Measurements from ENCODE around the gene TIGD2.

Gene TIGD2

DNA sequence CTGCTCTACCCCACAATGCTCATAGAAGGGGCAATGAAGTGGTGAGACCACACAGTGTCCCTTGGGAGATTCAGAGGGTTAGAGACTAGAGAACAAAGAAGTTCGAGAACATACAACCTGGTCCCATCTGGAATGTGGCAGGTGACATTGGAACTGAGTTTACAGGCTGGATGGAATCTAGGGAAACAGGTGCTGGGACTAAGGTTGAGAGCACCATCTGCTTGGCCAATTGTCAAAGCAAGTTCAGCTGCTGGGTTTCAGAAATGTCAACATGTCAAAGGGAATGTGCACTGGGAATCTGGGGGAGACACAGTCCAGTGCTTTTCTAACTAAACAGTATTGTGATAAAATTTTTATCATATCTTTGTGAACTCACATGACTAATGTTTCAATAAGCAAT, 38.4 kb upstream of the TIGD2 start:
- TF ChIP-seq, protein P1, sequence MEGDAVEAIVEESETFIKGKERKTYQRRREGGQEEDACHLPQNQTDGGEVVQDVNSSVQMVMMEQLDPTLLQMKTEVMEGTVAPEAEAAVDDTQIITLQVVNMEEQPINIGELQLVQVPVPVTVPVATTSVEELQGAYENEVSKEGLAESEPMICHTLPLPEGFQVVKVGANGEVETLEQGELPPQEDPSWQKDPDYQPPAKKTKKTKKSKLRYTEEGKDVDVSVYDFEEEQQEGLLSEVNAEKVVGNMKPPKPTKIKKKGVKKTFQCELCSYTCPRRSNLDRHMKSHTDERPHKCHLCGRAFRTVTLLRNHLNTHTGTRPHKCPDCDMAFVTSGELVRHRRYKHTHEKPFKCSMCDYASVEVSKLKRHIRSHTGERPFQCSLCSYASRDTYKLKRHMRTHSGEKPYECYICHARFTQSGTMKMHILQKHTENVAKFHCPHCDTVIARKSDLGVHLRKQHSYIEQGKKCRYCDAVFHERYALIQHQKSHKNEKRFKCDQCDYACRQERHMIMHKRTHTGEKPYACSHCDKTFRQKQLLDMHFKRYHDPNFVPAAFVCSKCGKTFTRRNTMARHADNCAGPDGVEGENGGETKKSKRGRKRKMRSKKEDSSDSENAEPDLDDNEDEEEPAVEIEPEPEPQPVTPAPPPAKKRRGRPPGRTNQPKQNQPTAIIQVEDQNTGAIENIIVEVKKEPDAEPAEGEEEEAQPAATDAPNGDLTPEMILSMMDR (IDR thresholded peaks at IDR 0.05; ENCODE audit: extremely low read depth, insufficient read depth, missing control alignments): no peak
- in situ Hi-C loops (cut with MboI; ENCODE audit: low pct_unique_long_range_greater_than_20kb, low sequenced_read_pairs, unreplicated experiment): no loop called here

DNA sequence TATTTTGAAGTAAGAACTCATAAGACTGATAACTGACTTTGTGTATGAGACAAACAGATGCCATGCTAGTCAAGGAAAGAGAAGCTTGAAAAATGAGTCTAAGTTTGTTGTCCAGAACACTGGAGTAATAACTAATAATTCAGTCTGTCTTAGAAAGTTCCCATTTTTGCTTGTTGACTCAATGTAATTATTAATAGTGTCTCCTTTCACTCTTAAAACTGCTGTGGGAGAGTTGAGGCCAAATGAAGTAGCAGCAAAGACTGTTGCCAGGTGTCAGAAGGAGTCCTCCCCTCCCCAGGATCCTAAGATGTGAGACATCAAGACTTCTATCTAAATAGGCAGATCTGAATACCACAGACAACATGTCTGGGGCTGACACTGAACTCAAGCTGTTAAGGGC, 33.6 kb upstream of the TIGD2 start:
- no peak for DNase-seq (ENCODE audit: low spot score)
- in situ Hi-C loops (cut with MboI; ENCODE audit: low pct_unique_long_range_greater_than_20kb, low sequenced_read_pairs, unreplicated experiment): no loop called here
- TF ChIP-seq, protein P1 (IDR thresholded peaks at IDR 0.05; ENCODE audit: extremely low read depth, insufficient read depth, missing control alignments): no peak

More for the DNA sequence above, 38.4 kb upstream of the TIGD2 start:
- DNase-seq (ENCODE audit: low spot score): no peak

DNA sequence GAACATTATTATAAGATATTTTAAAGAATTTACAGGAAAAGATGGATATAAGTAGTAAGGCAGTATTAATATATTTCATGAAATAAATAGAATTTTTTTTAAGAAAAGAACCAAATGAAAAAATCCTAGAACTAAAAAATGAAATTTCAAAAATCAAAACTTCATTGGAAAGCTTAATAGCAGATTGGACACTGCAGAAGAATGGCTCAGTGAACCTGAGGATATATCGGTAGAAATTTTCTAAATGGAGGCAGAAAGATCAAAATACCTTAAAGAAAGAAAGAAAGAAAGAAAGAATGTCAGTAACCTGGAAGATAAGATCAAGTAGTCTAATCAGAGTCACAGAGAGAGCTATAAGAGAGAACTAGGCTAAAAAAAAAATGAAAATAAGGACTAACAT, 33.0 kb upstream of the TIGD2 start:
- in situ Hi-C loops (cut with MboI; ENCODE audit: low pct_unique_long_range_greater_than_20kb, low sequenced_read_pairs, unreplicated experiment): no loop called here
- TF ChIP-seq, protein P1 (IDR thresholded peaks at IDR 0.05; ENCODE audit: extremely low read depth, insufficient read depth, missing control alignments): no peak
- no peak for DNase-seq (ENCODE audit: low spot score)

DNA sequence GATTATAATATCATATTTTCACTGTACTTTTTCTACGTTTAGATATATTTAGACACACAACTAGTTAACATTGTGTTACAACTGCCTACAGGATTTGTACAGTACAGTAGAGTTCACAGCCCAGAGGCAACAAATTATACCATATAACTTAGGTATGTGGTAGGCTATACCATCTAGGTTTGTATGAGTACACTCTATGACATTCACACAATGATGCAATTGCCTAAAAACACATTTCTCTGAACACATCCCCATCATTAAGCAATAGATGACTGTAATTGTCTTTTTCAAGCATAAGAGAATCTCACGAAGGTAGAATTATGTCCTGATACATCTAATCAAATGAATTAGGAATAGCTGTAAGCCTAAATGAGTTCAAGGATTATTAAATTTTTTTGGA, 12.3 kb upstream of the TIGD2 start:
- in situ Hi-C loops (cut with MboI; ENCODE audit: low pct_unique_long_range_greater_than_20kb, low sequenced_read_pairs, unreplicated experiment): no loop called here
- no peak for DNase-seq (ENCODE audit: low spot score)
- TF ChIP-seq, protein P1 (IDR thresholded peaks at IDR 0.05; ENCODE audit: extremely low read depth, insufficient read depth, missing control alignments): no peak

DNA sequence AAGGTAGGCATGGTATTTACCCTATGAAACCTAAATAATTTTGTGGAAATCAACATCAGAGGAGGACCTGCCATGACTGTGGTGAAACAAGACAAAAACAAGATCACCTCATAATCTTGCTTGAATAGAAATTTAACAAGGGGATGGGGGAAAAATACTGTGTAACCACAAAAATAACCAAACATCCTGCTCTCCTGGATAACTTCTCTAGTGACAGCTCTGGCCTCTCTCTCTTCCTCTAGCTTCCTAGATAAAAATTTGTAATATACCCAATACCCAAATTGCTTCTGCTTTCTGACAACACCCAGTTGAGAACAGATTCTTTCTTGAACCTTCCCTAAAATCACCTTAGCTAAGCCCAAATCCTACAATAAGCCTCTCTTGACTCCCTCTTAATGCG, 11.9 kb upstream of the TIGD2 start:
- TF ChIP-seq, protein P1 (IDR thresholded peaks at IDR 0.05; ENCODE audit: extremely low read depth, insufficient read depth, missing control alignments): no peak
- in situ Hi-C loops (cut with MboI; ENCODE audit: low pct_unique_long_range_greater_than_20kb, low sequenced_read_pairs, unreplicated experiment): no loop called here
- DNase-seq (ENCODE audit: low spot score): no peak

DNA sequence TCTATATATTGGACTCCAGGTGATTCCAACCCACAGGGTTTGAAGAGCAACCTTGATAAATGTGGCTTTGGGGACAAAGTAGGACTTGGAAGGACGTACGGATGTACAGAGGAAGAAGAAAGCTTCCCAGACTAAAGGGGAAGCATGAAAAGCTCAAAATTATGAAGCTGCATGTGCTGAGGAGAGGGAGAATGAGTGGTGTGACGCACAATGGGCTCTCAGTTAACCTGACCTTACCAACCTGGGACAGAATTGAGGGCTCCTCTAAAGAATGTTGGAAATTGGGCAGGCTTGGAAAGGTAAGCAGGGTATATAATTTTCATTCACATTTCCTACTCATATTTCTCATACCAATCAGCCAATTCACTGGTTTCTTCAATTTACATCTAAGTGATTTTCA, 10.5 kb upstream of the TIGD2 start:
- DNase-seq (ENCODE audit: low spot score): no peak
- in situ Hi-C loops (cut with MboI; ENCODE audit: low pct_unique_long_range_greater_than_20kb, low sequenced_read_pairs, unreplicated experiment): no loop called here
- TF ChIP-seq, protein P1 (IDR thresholded peaks at IDR 0.05; ENCODE audit: extremely low read depth, insufficient read depth, missing control alignments): no peak
